Measurements from ENCODE around the gene LRRK1. TPM values are rescaled to one million over a fixed set of nuclear protein-coding genes. Genes with fewer than 3 reads are reported as not detected.

LRRK1 gene
- total RNA-seq, 2 experiments from 2014 or later, result 0.40 to 0.45 TPM

- Mint-ChIP-seq H3K27ac (no peak overlapping the region), H3K9me3 (no peaks in the 10 kb centered on the region), H3K4me1 (no peaks in the 10 kb centered on the region), H3K36me3 (ENCODE audit: low read depth) (no peaks in the 10 kb centered on the region), H3K27me3 (no peaks in the 10 kb centered on the region), H3K4me3 (no peak overlapping the region)
- CTCF ChIA-PET, result interaction anchor here (0.6 kb wide), 1 partner anchor 112 kb away, joined by 3 read pairs; no protein-coding TSS in a partner anchor
- POLR2A ChIA-PET, result no interaction called here
- DNase-seq, result no peak
Measured at GRCh38 chr15:100937171-100937570, 18.0 kb downstream of the LRRK1 start.

GRCh38 chr15:100939791-100940190, 20.6 kb downstream of the LRRK1 start:
- Mint-ChIP-seq H3K4me3 (no peak overlapping the region), H3K9me3 (no peaks in the 10 kb centered on the region), H3K4me1 (no peaks in the 10 kb centered on the region), H3K27ac (no peak overlapping the region), H3K27me3 (no peaks in the 10 kb centered on the region), H3K36me3 (ENCODE audit: low read depth) (no peaks in the 10 kb centered on the region)
- ChIA-PET POLR2A (no interaction called here), CTCF (no interaction called here)
- no peak for DNase-seq

- Mint-ChIP-seq H3K4me1 (no peaks in the 10 kb centered on the region), H3K36me3 (ENCODE audit: low read depth) (no peaks in the 10 kb centered on the region), H3K27me3 (no peaks in the 10 kb centered on the region), H3K27ac (no peak overlapping the region), H3K4me3 (no peak overlapping the region), H3K9me3 (no peaks in the 10 kb centered on the region)
- CTCF ChIA-PET, result no interaction called here
- POLR2A ChIA-PET, result no interaction called here
- DNase-seq, result no peak
Measured at GRCh38 chr15:100940767-100941379, 21.7 kb downstream of the LRRK1 start.

- CTCF ChIA-PET, result interaction anchor here (1.2 kb wide), 1 partner anchor 67 kb away, joined by 3 read pairs; no protein-coding TSS in a partner anchor
- Mint-ChIP-seq H3K4me3 (no peak overlapping the region), H3K27ac (no peak overlapping the region), H3K4me1 (no peaks in the 10 kb centered on the region), H3K36me3 (ENCODE audit: low read depth) (no peaks in the 10 kb centered on the region), H3K27me3 (no peaks in the 10 kb centered on the region), H3K9me3 (no peaks in the 10 kb centered on the region)
- no peak for DNase-seq
- POLR2A ChIA-PET, result no interaction called here
Measured at GRCh38 chr15:100941536-100941935, 22.4 kb downstream of the LRRK1 start.

GRCh38 chr15:100942656-100943425, 23.7 kb downstream of the LRRK1 start:
- no peak for DNase-seq
- Mint-ChIP-seq H3K27me3 (no peaks in the 10 kb centered on the region), H3K27ac (peak overlapping the region; percentile 15), H3K4me3 (no peak overlapping the region), H3K4me1 (no peaks in the 10 kb centered on the region), H3K36me3 (ENCODE audit: low read depth) (no peaks in the 10 kb centered on the region), H3K9me3 (no peaks in the 10 kb centered on the region)
- POLR2A ChIA-PET, result no interaction called here
- CTCF ChIA-PET, result interaction anchor here (1.2 to 1.9 kb wide), 2 partner anchors 24 to 66 kb away, joined by 3 to 5 read pairs; partner anchors contain the start of gene LRRK1

- Mint-ChIP-seq H3K27me3 (peaks cover 8% of the 10 kb centered on the region), H3K36me3 (ENCODE audit: low read depth) (no peaks in the 10 kb centered on the region), H3K4me1 (no peaks in the 10 kb centered on the region), H3K4me3 (no peak overlapping the region), H3K9me3 (no peaks in the 10 kb centered on the region), H3K27ac (no peak overlapping the region)
- POLR2A ChIA-PET, result no interaction called here
- CTCF ChIA-PET, result no interaction called here
- DNase-seq, result no peak
Measured at GRCh38 chr15:100944244-100944895, 25.2 kb downstream of the LRRK1 start.

GRCh38 chr15:100944986-100945385, 25.8 kb downstream of the LRRK1 start:
- H3K4me3 Mint-ChIP-seq, result no peak overlapping the region
- no peaks in the 10 kb centered on the region for H3K4me1 Mint-ChIP-seq
- ChIA-PET CTCF (no interaction called here), POLR2A (no interaction called here)
- peaks cover 13% of the 10 kb centered on the region for H3K27me3 Mint-ChIP-seq
- H3K36me3 Mint-ChIP-seq (ENCODE audit: low read depth), result no peaks in the 10 kb centered on the region
- H3K27ac Mint-ChIP-seq, result no peak overlapping the region
- DNase-seq, result no peak
- no peaks in the 10 kb centered on the region for H3K9me3 Mint-ChIP-seq

GRCh38 chr15:100947760-100948429, 28.7 kb downstream of the LRRK1 start:
- no peaks in the 10 kb centered on the region for H3K4me1 Mint-ChIP-seq
- H3K4me3 Mint-ChIP-seq, result no peak overlapping the region
- no peak overlapping the region for H3K27ac Mint-ChIP-seq
- no peak for DNase-seq
- ChIA-PET CTCF (no interaction called here), POLR2A (no interaction called here)
- H3K27me3 Mint-ChIP-seq, result peaks cover 13% of the 10 kb centered on the region
- no peaks in the 10 kb centered on the region for H3K36me3 Mint-ChIP-seq (ENCODE audit: low read depth)
- no peaks in the 10 kb centered on the region for H3K9me3 Mint-ChIP-seq

GRCh38 chr15:100948430-100948762, 29.2 kb downstream of the LRRK1 start:
- Mint-ChIP-seq H3K27me3 (peaks cover 15% of the 10 kb centered on the region), H3K4me3 (no peak overlapping the region), H3K36me3 (ENCODE audit: low read depth) (no peaks in the 10 kb centered on the region), H3K27ac (no peak overlapping the region), H3K9me3 (no peaks in the 10 kb centered on the region), H3K4me1 (no peaks in the 10 kb centered on the region)
- DNase-seq, result no peak
- POLR2A ChIA-PET, result no interaction called here
- CTCF ChIA-PET, result no interaction called here

- H3K27me3 Mint-ChIP-seq, result peaks cover 15% of the 10 kb centered on the region
- CTCF ChIA-PET, result no interaction called here
- DNase-seq, result no peak
Measured at GRCh38 chr15:100949691-100950090, 30.5 kb downstream of the LRRK1 start.

GRCh38 chr15:100951965-100952364, 32.8 kb downstream of the LRRK1 start:
- no peaks in the 10 kb centered on the region for H3K9me3 Mint-ChIP-seq
- no peak for DNase-seq
- POLR2A ChIA-PET, result no interaction called here
- H3K36me3 Mint-ChIP-seq (ENCODE audit: low read depth), result no peaks in the 10 kb centered on the region
- no peak overlapping the region for H3K4me3 Mint-ChIP-seq
- peaks cover 29% of the 10 kb centered on the region for H3K27me3 Mint-ChIP-seq
- CTCF ChIA-PET, result no interaction called here
- H3K27ac Mint-ChIP-seq, result no peak overlapping the region
- no peaks in the 10 kb centered on the region for H3K4me1 Mint-ChIP-seq

More at GRCh38 chr15:100949691-100950090, 30.5 kb downstream of the LRRK1 start:
- Mint-ChIP-seq H3K36me3 (ENCODE audit: low read depth) (no peaks in the 10 kb centered on the region), H3K9me3 (no peaks in the 10 kb centered on the region), H3K27ac (no peak overlapping the region), H3K4me1 (no peaks in the 10 kb centered on the region), H3K4me3 (no peak overlapping the region)
- POLR2A ChIA-PET, result no interaction called here

GRCh38 chr15:100952566-100952965, 33.4 kb downstream of the LRRK1 start:
- POLR2A ChIA-PET, result no interaction called here
- no peak overlapping the region for H3K27ac Mint-ChIP-seq
- CTCF ChIA-PET, result no interaction called here
- H3K4me3 Mint-ChIP-seq, result no peak overlapping the region
- no peaks in the 10 kb centered on the region for H3K9me3 Mint-ChIP-seq
- H3K36me3 Mint-ChIP-seq (ENCODE audit: low read depth), result no peaks in the 10 kb centered on the region
- H3K4me1 Mint-ChIP-seq, result no peaks in the 10 kb centered on the region
- no peak for DNase-seq
- H3K27me3 Mint-ChIP-seq, result peaks cover 29% of the 10 kb centered on the region

GRCh38 chr15:100958326-100959065, 39.3 kb downstream of the LRRK1 start:
- no peaks in the 10 kb centered on the region for H3K4me1 Mint-ChIP-seq
- no peak overlapping the region for H3K27ac Mint-ChIP-seq
- ChIA-PET POLR2A (no interaction called here), CTCF (no interaction called here)
- no peaks in the 10 kb centered on the region for H3K36me3 Mint-ChIP-seq (ENCODE audit: low read depth)
- DNase-seq, result no peak
- peaks cover 40% of the 10 kb centered on the region for H3K27me3 Mint-ChIP-seq
- H3K4me3 Mint-ChIP-seq, result no peak overlapping the region
- no peaks in the 10 kb centered on the region for H3K9me3 Mint-ChIP-seq
